B cell (primary cell): ENCODE data around the gene BTBD6. TPM values are rescaled to one million over a fixed set of nuclear protein-coding genes. Genes with fewer than 3 reads are reported as not detected.

ENCODE experiments used
- ATAC-seq: fragments of 200-7000 bp; cut with Tn5 transposase; one replicate; pipeline ENCODE4 v1.10.0; 2021; ENCODE audit warnings: low read depth, mild to moderate bottlenecking, moderate number of reproducible peaks, moderate library complexity
- CTCF ChIA-PET: fragments of 350-600 bp; sonication (Branson Sonifier 250); formaldehyde crosslinking; loops from one replicate; lab custom pipeline; 2021; ENCODE audit warnings: antibody characterized with exemption, inconsistent platforms; lab: Charles Lee
- POLR2A ChIA-PET: fragments of 350-600 bp; sonication (Branson Sonifier 250); formaldehyde crosslinking; loops from one replicate; lab custom pipeline; 2021; ENCODE audit warnings: antibody characterized with exemption; lab: Charles Lee
- DNase-seq: peaks from one replicate; pipeline ENCODE4 v3.0.0; 2013
- H2AFZ ChIP-seq: 2 replicates; pipeline ENCODE4 v1.6.1; 2012; ENCODE audit warnings: mild to moderate bottlenecking, low read depth, low read length; ENCODE audit not compliant: insufficient read depth, poor library complexity, severe bottlenecking
- H3K27ac ChIP-seq, 2 donors: 1 replicate in 1 of 2; 2 replicates in 1 of 2; pipeline ENCODE4 v1.5.1; 2012 to 2013; ENCODE audit warnings: low read length in 2 of 2, mild to moderate bottlenecking in 2 of 2, moderate library complexity in 1 of 2
- H3K27me3 ChIP-seq, 4 experiments: fragments of 200-600 bp in 1 of 4; sonication (generic) in 1 of 4; replicated peaks in 1 of 4; 1 replicate in 2 of 4; 2 replicates in 2 of 4; pipeline versions ENCODE4 v1.6.1 to v1.7.0; 2013 to 2016; ENCODE audit warnings: low read length in 3 of 4, mild to moderate bottlenecking in 2 of 4, mixed read lengths in 1 of 4, moderate library complexity in 1 of 4; ENCODE audit not compliant: insufficient read depth in 4 of 4, control insufficient read depth in 3 of 4; ENCODE audit errors: control extremely low read depth in 1 of 4
- H3K36me3 ChIP-seq, 2 experiments: replicated peaks in 1 of 2; 1 replicate in 1 of 2; 2 replicates in 1 of 2; pipeline versions ENCODE4 v1.6.1 to v1.7.1; 2013; ENCODE audit warnings: low read length in 1 of 2; ENCODE audit not compliant: insufficient read depth in 2 of 2, control insufficient read depth in 1 of 2; ENCODE audit errors: control extremely low read depth in 1 of 2, extremely low read depth in 1 of 2
- H3K4me1 ChIP-seq, 2 donors: fragments of 200-600 bp in 1 of 2; sonication (generic) in 1 of 2; 1 replicate in 1 of 2; 2 replicates in 1 of 2; pipeline versions ENCODE4 v1.5.1 to v1.6.1; 2013 to 2017; ENCODE audit warnings: low read length in 2 of 2; ENCODE audit not compliant: control insufficient read depth in 2 of 2, insufficient read depth in 2 of 2
- H3K4me2 ChIP-seq: replicated peaks from 2 replicates; pipeline ENCODE3; 2012; ENCODE audit warnings: mild to moderate bottlenecking, low read depth, low read length; ENCODE audit not compliant: poor library complexity, severe bottlenecking
- H3K4me3 ChIP-seq, 5 experiments: fragments of 200-600 bp in 1 of 5; sonication (generic) in 1 of 5; 1 replicate in 3 of 5; 2 replicates in 2 of 5; pipeline versions ENCODE4 v1.5.1 to v1.7.0; 2011 to 2016; ENCODE audit warnings: low read length in 4 of 5, mild to moderate bottlenecking in 4 of 5, low read depth in 2 of 5, control low read depth in 1 of 5, moderate library complexity in 1 of 5; ENCODE audit not compliant: insufficient read depth in 1 of 5; ENCODE audit errors: control extremely low read depth in 1 of 5, extremely low read depth in 1 of 5
- H3K79me2 ChIP-seq: fragments of 200-600 bp; sonication (generic); one replicate; pipeline ENCODE4 v1.6.0; 2016; ENCODE audit warnings: low read length; ENCODE audit not compliant: control insufficient read depth, insufficient read depth
- H3K9ac ChIP-seq: fragments of 200-600 bp; sonication (generic); 2 replicates; pipeline ENCODE4 v1.6.1; 2017; ENCODE audit warnings: mild to moderate bottlenecking, low read length, moderate library complexity
- H3K9me3 ChIP-seq, 3 donors: one replicate each; pipeline versions ENCODE4 v1.6.1 to v1.7.1; 2013; ENCODE audit warnings: low read length in 2 of 3; ENCODE audit not compliant: control insufficient read depth in 2 of 3, insufficient read depth in 1 of 3; ENCODE audit errors: control extremely low read depth in 1 of 3
- H4K20me1 ChIP-seq: 2 replicates; pipeline ENCODE4 v1.6.0; 2012; ENCODE audit warnings: mild to moderate bottlenecking, low read length; ENCODE audit not compliant: insufficient read depth, control insufficient read depth, poor library complexity, severe bottlenecking
- H3K27ac Mint-ChIP-seq: one replicate; pipeline ENCODE4 v1.8.0; 2021; ENCODE audit warnings: mixed read lengths
- H3K27me3 Mint-ChIP-seq: one replicate; pipeline ENCODE4 v1.8.0; 2021; ENCODE audit warnings: mixed read lengths
- H3K4me1 Mint-ChIP-seq: one replicate; pipeline ENCODE4 v1.8.0; 2021; ENCODE audit warnings: mixed read lengths
- H3K4me3 Mint-ChIP-seq: one replicate; pipeline ENCODE4 v1.8.0; 2021; ENCODE audit warnings: mixed read lengths
- H3K9me3 Mint-ChIP-seq: one replicate; pipeline ENCODE4 v1.8.0; 2022; ENCODE audit warnings: mixed read lengths; ENCODE audit not compliant: insufficient read depth
- CTCF ChIP-seq: fragments of 200-600 bp; IDR thresholded peaks from one replicate; pipeline ENCODE4 v1.8.0; 2022; ENCODE audit warnings: antibody characterized with exemption, mild to moderate bottlenecking
- EZH2 ChIP-seq: IDR thresholded peaks from 2 replicates; pipeline ENCODE4 v1.6.1; 2012; ENCODE audit warnings: borderline replicate concordance, low read depth, mild to moderate bottlenecking, moderate library complexity, low read length; ENCODE audit not compliant: insufficient read depth, poor library complexity, severe bottlenecking
- WGBS: methylation state at CpG from one replicate; pipeline ENCODE4 v1.1.5; 2013; ENCODE audit warnings: missing lambda C conversion rate; ENCODE audit not compliant: insufficient coverage; 5-methylcytosine and 5-hydroxymethylcytosine counted together
- intact Hi-C: fragments of 100-400 bp; cut with micrococcal nuclease; formaldehyde crosslinking; loops from one replicate; pipeline ENCODE4 v1.10.0; 2022
- polyA plus RNA-seq: library from polyadenylated mRNA; depleted of rRNA; stranded (reverse); fragments of >200 nt; gene quantifications from 2 replicates; pipeline ENCODE4 v1.2.3, GENCODE V29; 2012
- total RNA-seq, 2 donors: library from RNA; stranded (reverse); fragments of 120-200 nt in 1 of 2; gene quantifications; 1 replicate in 1 of 2; 2 replicates in 1 of 2; pipeline versions ENCODE4 v1.2.3 to v1.2.4, GENCODE V29; 2013 to 2022

The BTBD6 gene
- total and polyA plus RNA-seq, 2 donors (not counting 1 experiment from before 2014, with no cell fraction given), result 33.4 to 36.1 TPM

- H3K79me2 ChIP-seq, result peaks cover 2% of the 10 kb centered on the region
- H3K36me3 ChIP-seq, result peaks cover 2 to 30% of the 10 kb centered on the region in 2 experiments
- CTCF ChIA-PET, result no interaction called here
- DNase-seq, result no peak
- TF ChIP-seq CTCF, result no peak
- TF ChIP-seq EZH2, result no peak
- no peak for ATAC-seq
- no peaks in the 10 kb centered on the region for H3K4me1 ChIP-seq
- no peak overlapping the region for H3K27ac Mint-ChIP-seq
- no peak overlapping the region for H3K27ac ChIP-seq
- WGBS, result 98% methylated on average over 8 of the region's 10 CpGs
- no peaks in the 10 kb centered on the region for H3K4me1 Mint-ChIP-seq
- H3K4me3 Mint-ChIP-seq, result no peak overlapping the region
- no peak overlapping the region for H3K4me2 ChIP-seq
- peaks cover 14% of the 10 kb centered on the region for H4K20me1 ChIP-seq
- no peak overlapping the region for H3K4me3 ChIP-seq
- no peaks in the 10 kb centered on the region for H3K9me3 Mint-ChIP-seq
- no peak overlapping the region for H3K9ac ChIP-seq
- POLR2A ChIA-PET, result no interaction called here
- peaks cover 0 to 7% (median 0%) of the 10 kb centered on the region in 3 donors for H3K9me3 ChIP-seq
- no peak overlapping the region for H2AFZ ChIP-seq
- intact Hi-C loops, result no loop called here
- no peaks in the 10 kb centered on the region for H3K27me3 ChIP-seq
- H3K27me3 Mint-ChIP-seq, result no peaks in the 10 kb centered on the region
Observed at GRCh38 chr14:105213361-105213760, 35.0 kb upstream of the BTBD6 start.

- peaks cover 2 to 35% of the 10 kb centered on the region in 2 experiments for H3K36me3 ChIP-seq
- intact Hi-C loops, result no loop called here
- ChIA-PET CTCF (no interaction called here), POLR2A (interaction anchor here (0.7 kb wide), 1 partner anchor 14 kb away, joined by 3 read pairs; no protein-coding TSS in a partner anchor)
- Mint-ChIP-seq H3K27ac (no peak overlapping the region), H3K4me3 (no peak overlapping the region), H3K9me3 (no peaks in the 10 kb centered on the region), H3K4me1 (no peaks in the 10 kb centered on the region), H3K27me3 (no peaks in the 10 kb centered on the region)
- H3K4me1 ChIP-seq, result no peaks in the 10 kb centered on the region
- no peak overlapping the region for H2AFZ ChIP-seq
- no peak overlapping the region for H3K4me3 ChIP-seq
- no peak overlapping the region for H3K27ac ChIP-seq
- H3K79me2 ChIP-seq, result peaks cover 2% of the 10 kb centered on the region
- peaks cover 0 to 7% (median 0%) of the 10 kb centered on the region in 3 donors for H3K9me3 ChIP-seq
- ATAC-seq (no peak), DNase-seq (no peak)
- no peak overlapping the region for H3K9ac ChIP-seq
- H4K20me1 ChIP-seq, result peaks cover 14% of the 10 kb centered on the region
- H3K4me2 ChIP-seq, result no peak overlapping the region
- WGBS, result 92% methylated on average over 13 of the region's 14 CpGs
- no peaks in the 10 kb centered on the region for H3K27me3 ChIP-seq
- TF ChIP-seq EZH2, result no peak
- no peak for TF ChIP-seq CTCF
Observed at GRCh38 chr14:105214324-105214915, 33.9 kb upstream of the BTBD6 start.
